ENCODE measurements around the gene AGXT. TPM values are rescaled to one million over a fixed set of nuclear protein-coding genes. Genes with fewer than 3 reads are reported as not detected.

The AGXT gene
- total RNA-seq, 1 donor from 2014 or later = not detected

GRCh38 chr2:240922982-240923537, 54.4 kb downstream of the AGXT start:
- Histone ChIP-seq H3K27ac (replicated peaks) (no peak overlapping the region), H3K27me3 (ENCODE audit: low read depth) (no peaks in the 10 kb centered on the region), H3K4me3 (no peak overlapping the region), H3K4me1 (peaks cover 10% of the 10 kb centered on the region), H3K9me3 (replicated peaks) (peaks cover 10% of the 10 kb centered on the region), H3K36me3 (no peaks in the 10 kb centered on the region)
- DNase-seq = peak; percentile 6
- intact Hi-C loops (cut with micrococcal nuclease) = no loop called here
- TF ChIP-seq CTCF (IDR thresholded peaks at IDR 0.05; ENCODE audit: borderline replicate concordance) = no peak

GRCh38 chr2:240925191-240925567, 56.6 kb downstream of the AGXT start:
- Histone ChIP-seq H3K27ac (replicated peaks) (no peak overlapping the region), H3K36me3 (no peaks in the 10 kb centered on the region), H3K9me3 (replicated peaks) (peaks cover 14% of the 10 kb centered on the region), H3K4me1 (peaks cover 10% of the 10 kb centered on the region), H3K27me3 (ENCODE audit: low read depth) (peaks cover 7% of the 10 kb centered on the region), H3K4me3 (no peak overlapping the region)
- intact Hi-C loops (cut with micrococcal nuclease) = no loop called here
- DNase-seq = peak; percentile 7
- TF ChIP-seq CTCF (IDR thresholded peaks at IDR 0.05; ENCODE audit: borderline replicate concordance) = no peak

- Histone ChIP-seq H3K27me3 (ENCODE audit: low read depth) (peaks cover 11% of the 10 kb centered on the region), H3K4me1 (peaks cover 10% of the 10 kb centered on the region), H3K4me3 (no peak overlapping the region), H3K27ac (replicated peaks) (no peak overlapping the region), H3K9me3 (replicated peaks) (peaks cover 14% of the 10 kb centered on the region), H3K36me3 (no peaks in the 10 kb centered on the region)
- peak; percentile 11 for DNase-seq
- intact Hi-C loops (cut with micrococcal nuclease) = no loop called here
- no peak for TF ChIP-seq CTCF (IDR thresholded peaks at IDR 0.05; ENCODE audit: borderline replicate concordance)
These were observed 57.2 kb downstream of the AGXT start for GRCh38 chr2:240925568-240926515.

DNA sequence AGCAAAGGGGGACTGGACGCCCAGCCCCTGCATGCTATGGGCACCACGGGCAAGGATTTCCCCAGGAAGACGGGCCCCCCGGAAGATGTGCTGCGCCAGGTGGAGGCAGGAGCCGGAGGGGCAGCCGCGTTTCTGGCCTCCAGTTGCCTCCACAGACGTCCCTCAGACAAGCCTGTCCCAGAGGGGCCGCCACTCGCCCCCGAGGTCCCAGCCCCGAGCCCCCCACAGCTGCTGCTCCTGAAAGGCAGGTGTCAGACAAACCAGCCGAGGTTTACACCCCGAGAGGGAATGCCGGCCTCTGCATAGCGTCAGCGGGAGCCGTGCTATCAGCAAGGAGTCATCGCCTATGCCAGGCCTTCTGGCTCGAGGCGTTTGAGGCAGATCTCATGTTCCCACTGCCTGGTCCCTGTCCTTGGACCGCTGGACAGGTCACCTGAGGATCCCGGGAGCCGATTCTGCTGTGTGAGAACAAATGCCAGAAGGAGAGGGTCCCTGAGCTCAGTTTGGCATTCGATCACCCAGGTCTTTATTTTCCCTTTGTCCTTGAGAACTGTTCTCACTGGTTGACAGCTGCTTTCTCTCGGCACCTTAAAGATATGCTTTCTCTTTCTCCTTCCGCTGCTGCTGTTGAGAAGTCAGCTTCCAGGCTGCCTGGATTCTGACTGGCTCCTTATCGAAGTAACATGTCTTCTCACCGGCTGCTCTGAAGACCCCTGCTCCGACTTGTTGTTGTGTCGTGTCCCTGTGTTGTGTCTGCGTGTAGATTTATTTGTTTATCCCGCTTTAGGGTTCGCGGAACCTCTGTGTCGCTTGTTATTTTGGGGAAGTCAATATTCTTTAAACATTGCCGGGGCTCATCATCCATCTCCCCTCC, 58.1 kb downstream of the AGXT start:
- peak overlapping the region; percentile 37 for H3K4me3 ChIP-seq

More for the DNA sequence above, 58.1 kb downstream of the AGXT start:
- H3K27ac ChIP-seq (replicated peaks) = no peak overlapping the region
- peak; percentile 28 for DNase-seq
- no peak for TF ChIP-seq CTCF (IDR thresholded peaks at IDR 0.05; ENCODE audit: borderline replicate concordance)
- H3K27me3 ChIP-seq (ENCODE audit: low read depth) = peaks cover 15% of the 10 kb centered on the region
- H3K36me3 ChIP-seq = no peaks in the 10 kb centered on the region
- H3K4me1 ChIP-seq = peaks cover 10% of the 10 kb centered on the region
- intact Hi-C loops (cut with micrococcal nuclease) = no loop called here
- peaks cover 14% of the 10 kb centered on the region for H3K9me3 ChIP-seq (replicated peaks)
